ENCODE measurements around the gene F10.

F10 gene

DNA sequence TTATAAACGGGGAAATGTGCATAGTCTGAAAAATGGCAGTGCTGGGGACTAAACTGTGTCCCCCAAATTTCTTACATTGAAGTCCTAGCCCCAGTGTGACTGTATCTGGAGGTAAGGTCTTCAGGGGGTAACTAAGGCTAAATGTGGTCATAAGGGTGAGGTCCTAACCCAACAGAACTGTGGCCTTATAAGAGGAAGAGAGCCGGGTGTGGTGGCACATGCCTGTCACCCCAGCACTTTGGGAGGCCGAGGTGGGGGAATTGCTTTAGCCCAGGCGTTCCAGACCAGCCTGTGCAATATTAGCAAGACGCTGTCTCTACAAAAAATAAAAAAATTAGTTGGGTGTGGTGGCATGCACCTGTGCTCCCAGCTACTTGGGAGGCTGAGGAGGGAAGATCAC lies 53.7 kb downstream of the F10 start:
- DNase-seq = peak; percentile 40

DNA sequence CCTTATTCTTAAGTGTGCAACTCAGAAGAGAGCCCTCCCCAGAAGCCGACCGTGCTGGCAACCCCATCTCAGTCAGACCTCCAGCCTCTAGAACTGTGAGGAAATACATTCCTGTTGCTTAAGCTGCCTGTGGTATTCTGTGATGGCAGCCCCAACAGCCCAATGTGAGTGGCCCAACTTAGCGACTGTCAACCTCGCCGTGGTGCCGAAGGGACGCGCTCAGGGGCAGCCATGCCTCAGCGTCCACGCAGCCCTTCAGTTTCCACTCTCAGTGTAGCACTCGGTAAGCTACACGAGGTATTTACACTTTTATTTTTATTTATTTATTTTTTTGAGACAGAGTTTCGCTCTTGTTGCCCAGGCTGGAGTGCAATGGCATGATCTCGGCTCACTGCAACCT lies 54.2 kb downstream of the F10 start:
- peak; percentile 24 for DNase-seq

DNA sequence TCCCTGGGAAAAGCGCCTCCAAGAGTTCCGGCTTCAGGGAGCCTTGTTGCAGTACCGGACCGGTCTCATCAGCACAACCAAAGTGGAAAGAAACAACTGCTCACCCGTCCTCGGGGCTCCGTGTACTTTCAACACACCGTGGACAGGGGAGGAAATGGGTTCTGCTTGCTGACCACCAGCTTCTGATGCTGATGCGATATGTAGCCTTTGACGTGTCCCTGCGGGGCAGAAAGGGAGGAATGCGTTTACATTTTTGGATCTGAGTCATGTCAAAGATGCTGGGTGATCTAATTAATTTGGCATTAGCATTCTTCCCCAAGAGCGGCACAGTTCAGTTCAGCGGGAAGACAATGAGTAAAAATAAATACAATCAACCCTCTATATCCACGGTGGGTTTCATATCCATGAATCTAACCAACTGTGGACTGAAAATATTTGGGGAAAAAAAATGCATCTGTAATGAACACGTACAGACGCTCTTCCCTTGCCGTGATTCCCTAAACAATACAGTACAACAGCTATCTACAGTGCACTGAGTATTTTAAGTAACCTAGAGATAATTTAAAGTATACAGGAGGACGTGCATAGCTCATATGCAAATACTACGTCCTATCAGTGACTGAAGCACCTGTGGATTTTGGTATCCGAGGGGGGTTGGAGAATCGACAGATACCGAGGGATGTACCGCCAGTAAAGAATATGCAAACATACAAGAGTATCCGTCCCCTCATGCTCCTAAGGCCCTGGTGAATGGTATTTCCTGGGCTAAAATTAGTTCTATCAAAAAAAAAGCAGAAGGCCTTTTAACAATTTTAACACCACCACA lies 55.7 kb downstream of the F10 start:
- peak; percentile 75 for DNase-seq

DNA sequence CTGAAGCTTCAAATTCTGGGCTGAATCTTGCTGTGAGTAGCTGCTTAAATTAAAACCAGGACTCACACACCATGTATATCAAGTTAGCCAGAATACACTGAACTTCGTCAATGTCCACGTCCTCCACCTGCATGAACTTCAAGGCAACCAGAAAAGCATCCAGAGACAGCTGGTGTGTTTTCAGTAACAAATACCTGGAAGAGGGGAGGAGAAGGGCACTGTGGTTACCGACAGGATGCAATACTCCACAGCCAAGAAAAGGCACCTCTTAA lies 56.2 kb downstream of the F10 start:
- DNase-seq = peak; percentile 28

DNA sequence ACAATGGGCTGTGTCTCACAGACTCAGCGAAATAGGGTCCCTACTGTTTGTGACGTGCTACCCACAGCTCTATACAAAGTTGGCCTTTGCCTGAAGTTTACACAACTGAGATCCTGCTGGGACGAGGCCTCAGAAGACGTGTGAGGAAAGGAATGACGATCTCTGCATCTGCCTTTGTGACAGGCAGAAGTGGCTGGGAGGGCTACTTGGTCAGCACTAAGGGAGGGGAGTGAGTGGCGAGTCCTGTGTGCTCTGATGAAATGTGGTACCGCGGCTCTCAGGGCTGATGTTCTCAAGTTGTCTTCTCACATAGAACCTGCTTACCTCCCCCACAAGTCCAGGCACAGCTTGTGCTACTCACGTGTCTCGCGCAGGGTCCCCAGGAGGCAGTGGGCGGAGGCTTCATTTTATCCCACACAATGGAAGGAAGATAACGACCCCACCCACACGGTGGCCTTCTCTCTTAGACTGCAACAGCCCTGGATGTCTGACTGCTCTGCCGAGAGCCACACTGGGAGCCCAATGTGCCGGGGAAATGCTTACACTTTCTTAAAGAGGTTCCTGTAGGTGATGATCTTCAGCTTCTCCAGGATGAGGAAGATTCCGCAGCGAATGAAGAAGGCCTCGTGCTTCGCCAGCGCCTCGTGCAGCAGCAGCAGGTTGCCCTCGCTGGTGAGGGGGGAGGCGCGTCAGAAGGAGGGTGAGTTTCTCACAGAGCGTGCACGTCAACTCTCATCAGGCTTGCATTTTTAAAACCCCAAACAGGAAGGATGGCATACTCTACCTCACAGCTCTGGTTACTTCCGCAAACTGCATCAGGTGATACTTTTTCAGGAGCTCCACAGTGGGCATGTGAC lies 57.0 kb downstream of the F10 start:
- DNase-seq = peak; percentile 47

DNA sequence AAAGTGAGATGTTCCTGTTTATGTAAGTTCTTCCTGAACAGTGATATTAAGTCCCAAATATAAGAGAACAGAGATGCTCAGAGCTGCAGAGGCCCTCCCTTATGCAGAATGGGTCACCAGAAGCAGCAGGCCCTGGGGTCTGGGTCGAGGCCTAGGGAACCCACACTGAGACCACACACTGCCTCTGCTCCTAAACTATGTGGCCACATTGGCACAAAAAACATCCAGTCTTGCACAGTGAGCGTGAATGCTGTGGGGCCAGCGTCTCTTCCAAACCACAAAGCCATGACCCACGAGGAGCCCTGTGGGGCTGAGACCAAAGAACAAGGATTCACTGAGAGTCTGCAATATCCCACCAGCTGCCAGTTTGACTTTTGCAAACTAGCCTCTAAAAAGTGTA lies 59.4 kb downstream of the F10 start:
- DNase-seq = no peak

DNA sequence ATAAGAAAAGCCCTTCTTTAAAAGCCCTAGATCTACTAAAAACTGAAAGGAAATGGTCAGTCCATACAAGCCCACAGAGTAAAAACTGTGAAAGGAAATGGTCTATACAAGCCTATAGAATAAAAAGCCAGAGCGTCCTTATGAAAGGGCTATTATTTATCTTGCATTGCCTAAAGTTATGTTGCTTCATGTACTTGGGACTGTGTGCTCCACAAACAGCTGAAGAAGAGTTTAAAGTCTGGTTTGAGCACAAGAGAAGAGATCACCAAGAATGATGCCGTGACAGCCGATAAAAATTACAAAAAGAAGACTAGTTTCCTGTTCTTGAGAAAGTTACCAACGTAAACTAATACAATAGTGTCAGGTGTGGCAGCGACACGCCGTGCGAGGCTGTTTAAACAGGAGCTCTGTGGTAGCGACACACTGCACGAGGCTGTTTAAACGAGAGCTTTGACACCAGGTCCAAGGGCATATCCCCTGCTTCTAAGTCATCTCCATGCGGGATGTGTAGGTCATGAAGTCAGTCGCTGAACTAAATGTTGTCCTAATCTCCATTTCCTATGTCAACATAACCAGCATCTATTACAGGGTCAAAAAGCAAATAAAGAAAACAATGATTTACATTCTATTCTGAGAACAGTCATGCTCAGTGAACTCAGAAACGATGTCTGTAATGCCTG lies 61.0 kb downstream of the F10 start:
- DNase-seq = no peak

DNA sequence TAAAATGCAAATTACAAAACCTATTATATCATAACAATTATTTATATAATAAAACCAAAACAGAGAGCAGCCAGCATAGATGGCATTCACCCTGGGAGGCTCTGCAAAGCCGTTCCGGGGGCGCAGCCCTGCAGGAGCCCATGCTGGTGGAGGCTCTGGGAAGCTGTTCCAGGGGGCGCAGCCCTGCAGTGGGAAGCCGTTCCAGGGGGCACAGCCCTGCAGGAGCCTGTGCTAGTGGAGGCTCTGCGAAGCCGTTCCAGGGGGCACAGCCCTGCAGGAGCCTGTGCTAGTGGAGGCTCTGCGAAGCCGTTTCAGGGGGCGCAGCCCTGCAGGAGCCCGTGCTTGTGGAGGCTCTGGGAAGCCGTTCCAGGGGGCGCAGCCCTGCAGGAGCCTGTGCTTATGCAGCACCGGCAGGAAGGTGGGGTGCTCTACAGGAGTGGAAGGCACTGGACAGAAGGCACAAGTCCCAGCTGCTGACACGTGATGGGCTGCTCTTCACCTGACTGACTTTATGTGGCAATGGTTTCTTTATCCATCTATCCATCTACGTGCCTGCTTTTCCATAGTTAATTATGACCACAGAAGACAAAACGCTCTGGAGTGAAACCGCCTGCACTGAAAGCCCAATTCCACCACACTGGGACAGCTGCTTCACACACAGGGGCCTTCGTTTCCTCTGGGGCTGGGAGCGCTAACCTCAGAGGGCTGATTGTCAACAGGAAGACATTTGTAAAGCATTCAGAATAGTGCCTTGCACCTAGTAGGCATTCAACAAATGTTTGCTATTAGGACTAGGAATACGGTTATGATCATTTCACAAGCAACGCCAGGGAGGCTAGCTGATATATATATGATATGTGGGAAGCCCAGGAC lies 62.2 kb downstream of the F10 start:
- no peak for DNase-seq

DNA sequence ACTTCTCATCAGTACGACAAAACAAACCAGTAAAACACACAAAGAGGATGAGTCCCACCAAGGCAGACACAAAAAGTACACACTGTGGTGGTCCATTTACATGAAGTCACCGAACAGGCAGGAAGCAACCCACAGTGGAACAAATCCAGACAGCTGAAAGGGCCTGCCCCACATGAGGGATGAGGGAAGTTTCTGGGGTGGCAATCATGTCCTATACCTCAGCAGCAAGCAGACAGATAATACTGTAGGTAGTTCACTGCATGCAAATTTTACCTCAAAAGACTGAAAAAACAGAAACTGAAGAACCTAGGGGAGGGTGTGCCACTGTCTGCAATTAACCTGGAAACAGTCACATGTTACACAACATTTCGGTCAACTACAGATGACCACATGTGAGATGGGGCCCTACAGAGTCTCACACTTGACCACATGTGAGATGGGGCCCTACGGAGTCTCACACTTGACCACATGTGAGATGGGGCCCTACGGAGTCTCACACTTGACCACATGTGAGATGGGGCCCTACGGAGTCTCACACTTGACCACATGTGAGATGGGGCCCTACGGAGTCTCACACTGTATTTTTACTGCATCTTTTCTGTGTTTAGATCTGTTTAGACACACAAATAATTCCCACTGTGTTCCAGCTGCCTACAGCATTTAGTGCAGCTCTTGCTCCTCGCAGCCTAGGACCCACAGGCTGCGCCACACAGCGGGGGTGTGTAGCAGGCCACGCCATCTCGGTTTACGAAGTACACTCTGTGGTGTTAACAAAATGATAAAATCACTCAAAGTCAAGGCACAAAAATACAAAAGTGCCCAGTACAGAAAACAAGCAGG lies 63.7 kb downstream of the F10 start:
- no peak for DNase-seq

DNA sequence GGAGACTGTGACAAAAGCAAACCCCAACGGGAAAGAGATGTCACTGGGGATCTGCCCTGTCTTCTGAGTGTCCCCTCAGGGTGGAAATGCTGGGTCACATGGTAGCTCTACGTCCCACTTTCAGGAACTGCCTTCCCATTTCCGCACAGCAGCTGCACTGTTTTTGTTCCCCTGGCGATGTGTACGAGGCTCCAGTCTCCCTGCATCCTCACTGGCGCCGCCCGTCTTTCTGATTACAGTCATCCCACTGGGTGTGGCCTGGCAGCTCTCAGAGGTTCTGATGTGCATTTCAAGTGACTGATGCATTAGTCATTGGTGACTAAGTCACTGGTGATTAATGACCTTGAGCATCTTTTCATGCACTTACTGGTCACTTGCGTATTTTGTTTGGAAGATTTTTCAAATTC lies 64.7 kb downstream of the F10 start:
- peak; percentile 95 for DNase-seq

DNA sequence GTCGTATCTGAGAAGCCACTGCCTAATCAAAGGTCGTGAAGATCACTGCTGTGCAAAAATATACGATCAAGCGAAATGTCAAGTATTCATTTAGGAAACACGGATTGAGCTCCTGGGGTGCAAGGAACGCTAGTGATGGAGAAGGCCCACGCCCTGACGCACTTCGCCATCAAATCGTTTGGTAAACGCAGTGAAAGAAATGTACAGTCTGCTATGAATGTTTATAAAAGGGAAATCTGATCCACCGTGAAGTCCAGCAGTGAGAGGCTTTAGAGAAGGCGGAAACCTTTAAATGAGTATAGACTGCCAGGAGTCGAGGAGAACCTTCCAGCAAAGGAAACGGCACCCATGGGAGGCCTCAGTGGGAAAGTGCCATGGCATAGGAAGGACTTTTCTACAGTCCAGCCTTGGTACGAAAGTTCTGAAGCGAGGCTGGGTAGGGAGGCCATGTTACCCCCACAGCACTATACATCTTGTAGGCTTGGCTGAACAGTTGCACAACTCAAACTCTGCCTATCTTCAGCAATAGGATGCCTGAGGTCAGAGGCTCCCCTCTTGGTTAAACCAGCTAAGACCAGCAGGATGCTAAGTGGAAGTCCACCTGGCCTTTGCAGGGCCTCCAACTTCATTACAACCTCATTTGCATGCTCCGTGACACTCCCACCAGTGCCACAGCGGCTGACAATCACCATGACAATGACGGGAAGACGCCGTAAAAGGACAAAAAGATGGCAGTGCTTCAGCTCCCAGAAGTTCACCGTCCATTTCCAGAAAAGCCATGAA lies 65.5 kb downstream of the F10 start:
- no peak for DNase-seq

DNA sequence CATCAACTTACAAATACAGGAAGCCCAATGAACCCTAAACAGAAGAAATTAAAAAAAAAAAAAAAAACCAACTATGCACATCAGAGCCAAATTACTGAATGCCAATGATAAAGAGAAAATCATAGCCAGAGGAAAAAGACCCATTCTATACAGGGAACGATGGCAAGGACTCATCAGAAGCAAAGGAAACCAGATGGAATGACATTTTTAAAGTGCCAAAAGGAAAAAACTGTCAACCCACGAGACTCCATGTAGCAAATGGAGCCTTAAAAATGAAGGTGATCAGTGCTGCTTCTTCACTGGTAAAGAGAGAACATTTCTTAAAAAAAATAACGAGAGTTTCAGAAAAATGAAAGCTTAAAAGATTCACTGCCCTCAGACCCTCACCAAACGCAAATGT lies 67.6 kb downstream of the F10 start:
- no peak for DNase-seq

DNA sequence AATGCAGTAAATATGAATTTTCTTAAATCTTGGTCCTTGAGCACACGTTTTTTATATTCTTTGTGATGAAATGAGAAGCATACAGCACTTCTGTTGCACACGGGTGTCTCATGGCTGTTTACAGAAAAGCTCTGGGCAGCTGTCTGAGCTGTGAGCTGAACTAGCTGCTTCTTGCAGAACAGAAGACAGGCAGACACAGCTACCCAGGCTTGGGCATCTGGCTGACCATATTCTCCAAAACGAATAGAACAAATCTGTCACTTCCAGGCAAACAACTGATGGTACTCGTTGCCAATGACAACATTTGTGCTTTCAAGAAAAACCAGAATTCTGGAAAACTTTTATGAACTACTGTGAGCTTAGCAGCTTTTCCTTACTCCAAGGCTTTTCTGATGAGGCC lies 69.7 kb downstream of the F10 start:
- no peak for DNase-seq

DNA sequence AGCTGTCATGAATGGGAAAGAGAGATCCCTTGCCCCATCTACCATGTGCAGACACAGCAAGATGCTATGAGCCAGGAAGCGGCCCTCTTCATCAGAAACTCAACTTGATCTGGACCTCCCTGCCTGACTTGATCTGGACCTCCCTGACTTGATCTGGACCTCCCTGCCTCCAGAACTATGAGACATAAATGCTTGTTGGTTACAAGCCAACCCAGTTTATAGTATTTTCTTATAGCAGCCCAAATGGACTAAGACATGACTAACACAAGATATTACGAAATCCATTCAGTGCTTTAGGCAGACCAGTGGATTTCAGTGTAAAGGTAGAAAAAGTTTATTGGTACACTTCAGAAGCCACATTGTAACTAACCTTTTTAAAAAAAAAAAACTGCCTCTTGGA lies 70.3 kb downstream of the F10 start:
- DNase-seq = no peak

DNA sequence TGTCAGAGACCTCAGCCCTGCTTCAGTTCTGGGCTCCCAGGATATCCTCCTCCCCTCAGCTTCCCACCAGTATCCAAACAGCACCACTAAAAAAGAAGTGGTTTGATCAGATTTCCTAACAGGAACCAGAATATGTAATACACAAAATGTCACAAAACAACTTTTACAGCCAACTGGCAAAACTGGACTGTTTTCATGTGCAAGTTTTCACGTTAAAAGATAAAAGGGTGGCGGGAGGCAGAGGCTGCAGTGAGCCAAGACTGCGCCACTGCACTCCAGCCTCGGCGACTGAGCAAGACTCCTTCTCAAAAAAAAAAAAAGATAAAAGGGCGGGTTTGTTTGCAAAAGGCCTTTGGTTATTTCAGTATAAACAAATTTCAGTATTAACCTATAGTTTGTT lies 72.8 kb downstream of the F10 start:
- no peak for DNase-seq

DNA sequence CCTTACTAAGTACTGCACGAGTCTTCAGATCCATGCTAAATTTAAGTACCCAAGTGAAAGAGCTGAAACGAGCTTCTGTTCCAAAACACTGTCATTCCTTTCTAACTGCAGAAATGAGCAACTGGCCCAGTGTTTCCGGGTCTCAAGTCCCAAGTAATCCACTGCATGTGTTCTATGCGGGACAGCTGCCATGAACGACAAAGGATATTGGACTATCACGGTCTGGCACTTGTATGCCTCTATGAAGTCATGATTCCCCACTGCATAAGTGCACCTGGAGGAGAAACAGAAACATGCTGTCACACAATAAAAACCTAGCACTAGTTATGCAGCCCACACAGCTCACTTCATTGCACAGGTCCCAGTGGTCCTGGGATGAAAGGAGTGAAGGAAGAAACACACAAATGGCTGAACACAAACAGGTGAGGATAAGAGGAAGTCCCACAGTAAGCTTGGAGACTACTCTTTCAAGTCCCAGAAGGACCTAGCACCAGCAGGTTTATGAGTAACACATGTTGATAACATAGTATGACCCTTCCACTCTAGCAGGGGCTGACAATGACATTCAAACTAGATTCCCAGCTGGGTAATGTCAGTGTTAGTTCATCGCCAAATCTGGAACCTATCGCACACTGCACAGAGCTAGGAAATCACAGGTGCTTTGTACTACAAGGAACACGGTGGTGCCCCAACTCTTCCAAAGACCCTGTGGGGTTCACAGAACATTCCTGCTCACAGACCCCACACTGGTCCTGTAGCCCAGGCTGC lies 74.6 kb downstream of the F10 start:
- DNase-seq = no peak
